NCI-H1417 treated with DMSO at 0.1 percent for 48 hours (cell line): Measurements from ENCODE around the gene BCCIP.

Experiments used
- DNase-seq: peaks from one replicate; lab custom pipeline; 2025; lab: John Stamatoyannopoulos, UW

The BCCIP gene

DNA sequence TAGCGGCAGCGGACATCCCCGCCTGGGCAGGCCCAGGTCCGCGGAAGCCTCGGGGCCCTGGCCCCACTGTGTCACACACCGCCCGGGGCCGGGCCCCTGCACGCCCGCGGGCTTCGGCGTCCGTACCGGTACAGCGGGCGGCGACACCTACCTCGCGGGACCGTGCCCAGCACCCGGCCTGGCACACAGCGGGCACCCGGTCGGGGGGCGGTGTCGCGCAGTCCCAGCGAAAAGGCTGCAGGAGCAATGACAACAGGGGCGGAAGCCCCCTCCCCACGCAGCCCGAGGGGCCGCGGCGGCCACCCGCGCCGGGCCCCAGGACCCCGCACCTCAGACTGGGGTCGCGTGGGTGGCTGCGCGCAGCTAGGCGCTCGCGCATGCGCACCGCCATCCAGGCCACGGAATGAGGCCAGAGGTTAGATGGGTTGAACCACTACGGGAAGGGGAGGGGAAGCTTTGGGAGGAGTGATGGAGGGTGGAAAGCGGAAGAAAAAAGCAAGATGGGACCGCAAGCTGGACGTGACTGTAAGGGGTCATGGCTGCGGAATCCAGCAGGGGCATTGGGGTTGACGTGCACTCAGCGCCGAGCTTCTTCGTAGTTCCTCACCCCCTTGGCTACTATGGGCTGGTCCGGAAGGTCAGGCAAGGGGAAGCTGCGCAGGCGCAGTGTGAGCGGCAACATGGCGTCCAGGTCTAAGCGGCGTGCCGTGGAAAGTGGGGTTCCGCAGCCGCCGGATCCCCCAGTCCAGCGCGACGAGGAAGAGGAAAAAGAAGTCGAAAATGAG lies at the start of gene BCCIP, which contains the start of gene UROS:
Gene BCCIP (plus strand): TSS at position 669 of the 785 bp plus-strand sequence. CDS start 12 bp downstream, at position 681.
Gene UROS (minus strand): TSS at position 381 of the 785 bp plus-strand sequence. CDS start 6,759 bp downstream, outside the sequence.
- DNase-seq, result peak; percentile 45

DNA sequence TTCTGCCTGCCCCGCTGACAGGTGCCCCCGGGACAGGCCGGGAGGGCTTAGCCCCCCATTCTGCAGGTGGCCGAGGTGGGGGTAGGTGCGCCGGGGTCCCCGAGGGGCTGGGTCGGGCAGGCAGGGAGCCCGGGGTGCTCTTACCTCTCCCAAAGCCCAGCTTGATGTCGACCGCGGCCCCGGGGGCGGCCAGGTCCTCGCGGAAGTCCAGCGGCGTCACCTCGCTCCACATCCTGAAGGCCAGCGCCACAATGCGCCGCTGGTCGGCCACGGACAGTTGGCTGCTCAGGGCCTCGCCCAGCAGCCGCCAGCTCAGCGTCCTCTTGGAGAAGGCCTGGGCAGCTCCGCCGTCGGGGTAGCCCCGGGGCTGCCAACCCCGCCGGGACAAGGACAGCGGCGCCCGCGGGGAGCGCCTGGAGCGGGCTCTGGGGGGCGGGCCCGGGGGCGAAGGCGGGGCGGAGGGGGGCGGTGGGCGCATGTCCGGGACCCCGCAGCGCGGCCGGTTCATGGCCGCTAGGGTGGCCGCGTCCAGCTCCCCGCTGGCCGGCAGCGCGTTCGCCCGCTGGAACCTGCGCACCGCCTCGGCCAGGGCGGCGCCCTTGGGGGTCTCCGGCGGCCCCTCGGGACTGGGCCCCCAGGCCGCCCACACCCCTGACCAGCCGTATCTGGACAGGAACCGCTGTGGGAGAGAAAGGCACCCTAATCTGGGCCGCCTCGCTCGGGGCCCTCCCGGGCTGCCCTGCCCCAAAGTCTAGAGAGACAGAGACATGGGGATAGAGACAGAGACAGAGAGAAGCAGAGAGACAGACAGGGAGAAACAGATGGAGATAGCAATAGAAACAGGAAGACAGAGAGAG lies 49.4 kb upstream of the BCCIP start:
- no peak for DNase-seq

DNA sequence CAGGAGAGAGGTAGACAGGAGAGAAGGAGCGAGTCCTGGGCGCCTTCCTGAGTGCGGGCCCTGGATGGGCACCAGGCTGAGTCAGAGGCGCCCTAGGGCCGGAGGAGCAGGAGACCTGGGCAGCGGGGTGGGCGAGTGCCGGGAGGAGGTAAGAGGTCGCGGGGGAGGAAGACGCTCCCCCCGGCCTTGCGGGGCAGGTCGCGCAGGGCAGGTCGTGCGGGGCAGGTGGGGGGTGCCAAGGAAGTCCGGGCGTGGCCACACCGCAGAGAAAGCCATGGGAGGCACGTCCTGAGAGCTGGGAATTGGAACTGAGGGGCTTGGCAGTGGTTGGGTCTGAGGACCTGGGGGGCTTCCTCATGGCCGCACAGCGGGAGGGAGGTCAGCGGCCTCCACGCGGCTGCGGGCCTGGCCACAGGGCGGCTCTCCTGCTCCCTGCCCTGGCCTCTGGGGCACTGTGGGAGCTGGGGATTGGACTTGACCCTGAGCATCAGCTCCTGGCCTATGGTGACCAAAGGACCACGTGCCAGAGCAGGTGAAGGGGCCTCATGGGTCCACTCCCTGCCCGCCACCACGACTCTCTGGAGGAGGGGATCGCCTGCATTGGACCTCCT lies 48.7 kb upstream of the BCCIP start:
- no peak for DNase-seq

DNA sequence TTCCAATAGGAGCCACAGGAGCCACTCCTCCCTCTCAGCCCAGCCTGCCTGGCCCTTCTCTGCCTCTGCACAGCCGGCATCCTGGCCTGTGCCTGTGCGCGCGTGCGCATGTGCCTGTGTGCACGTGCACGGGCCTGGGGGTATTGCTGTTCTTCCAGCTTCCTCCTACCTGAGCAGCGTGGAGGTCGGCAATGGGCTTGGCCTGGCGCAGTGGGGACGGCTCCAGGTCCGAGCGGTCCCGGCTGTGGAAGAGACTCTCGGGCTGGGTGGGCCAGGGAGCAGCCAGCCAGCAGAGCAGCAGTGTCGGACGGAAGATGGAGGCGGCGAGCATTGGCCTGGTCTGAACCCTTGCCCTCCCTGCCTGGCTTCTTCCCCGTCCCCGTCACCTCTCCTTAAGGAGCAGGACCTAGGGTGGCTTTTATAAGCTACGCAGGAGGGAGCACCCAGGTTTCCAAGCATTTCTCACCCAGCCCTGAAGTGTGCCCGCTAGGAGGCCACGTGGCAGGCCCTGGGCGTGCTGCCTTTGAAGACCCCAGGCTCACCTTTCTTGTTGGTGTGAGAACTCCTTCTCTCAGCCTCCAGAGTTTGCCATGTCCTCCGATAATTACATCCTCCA lies 47.7 kb upstream of the BCCIP start, which contains the start of gene MMP21:
Gene MMP21 (minus strand): TSS at position 331 of the 616 bp plus-strand sequence. CDS start 0 bp downstream, at position 331.
- no peak for DNase-seq

DNA sequence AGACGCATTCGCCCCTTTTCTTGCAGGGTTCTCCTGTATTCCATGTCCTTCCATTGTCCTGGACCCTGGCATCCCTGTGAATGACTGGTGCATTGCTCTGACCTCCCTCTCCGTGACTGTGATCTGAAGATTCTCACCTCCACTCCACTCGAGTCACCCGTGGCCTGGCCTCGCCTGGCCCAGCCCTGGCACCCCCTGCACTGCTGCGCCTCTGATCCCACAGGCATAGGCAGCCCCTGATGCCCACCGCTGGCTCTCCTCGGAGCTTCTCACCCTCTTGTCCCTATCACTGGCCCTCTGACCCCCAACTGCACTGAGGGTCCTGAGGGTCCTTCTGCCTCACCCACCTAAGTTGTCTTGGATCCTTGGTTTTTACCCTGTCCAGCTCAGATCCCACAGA lies 45.5 kb upstream of the BCCIP start:
- no peak for DNase-seq

DNA sequence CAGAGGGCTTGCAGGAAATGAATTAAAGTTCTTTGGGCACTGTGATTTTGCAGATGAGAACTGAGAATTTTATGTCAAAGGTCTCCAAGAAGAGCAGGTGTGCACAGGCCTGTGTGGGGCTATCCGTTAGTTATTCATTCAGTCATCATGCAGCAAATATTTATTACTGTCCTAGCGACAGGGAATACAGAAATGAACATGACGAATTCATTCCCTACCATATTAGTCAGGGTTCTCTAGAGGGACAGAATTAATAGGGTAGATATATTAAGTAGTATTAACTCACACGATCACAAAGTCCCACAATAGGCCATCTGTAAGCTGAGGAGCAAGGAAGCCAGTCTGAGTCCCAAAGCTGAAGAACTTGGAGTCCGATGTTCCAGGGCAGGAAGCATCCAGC lies 44.8 kb upstream of the BCCIP start:
- DNase-seq, result no peak

DNA sequence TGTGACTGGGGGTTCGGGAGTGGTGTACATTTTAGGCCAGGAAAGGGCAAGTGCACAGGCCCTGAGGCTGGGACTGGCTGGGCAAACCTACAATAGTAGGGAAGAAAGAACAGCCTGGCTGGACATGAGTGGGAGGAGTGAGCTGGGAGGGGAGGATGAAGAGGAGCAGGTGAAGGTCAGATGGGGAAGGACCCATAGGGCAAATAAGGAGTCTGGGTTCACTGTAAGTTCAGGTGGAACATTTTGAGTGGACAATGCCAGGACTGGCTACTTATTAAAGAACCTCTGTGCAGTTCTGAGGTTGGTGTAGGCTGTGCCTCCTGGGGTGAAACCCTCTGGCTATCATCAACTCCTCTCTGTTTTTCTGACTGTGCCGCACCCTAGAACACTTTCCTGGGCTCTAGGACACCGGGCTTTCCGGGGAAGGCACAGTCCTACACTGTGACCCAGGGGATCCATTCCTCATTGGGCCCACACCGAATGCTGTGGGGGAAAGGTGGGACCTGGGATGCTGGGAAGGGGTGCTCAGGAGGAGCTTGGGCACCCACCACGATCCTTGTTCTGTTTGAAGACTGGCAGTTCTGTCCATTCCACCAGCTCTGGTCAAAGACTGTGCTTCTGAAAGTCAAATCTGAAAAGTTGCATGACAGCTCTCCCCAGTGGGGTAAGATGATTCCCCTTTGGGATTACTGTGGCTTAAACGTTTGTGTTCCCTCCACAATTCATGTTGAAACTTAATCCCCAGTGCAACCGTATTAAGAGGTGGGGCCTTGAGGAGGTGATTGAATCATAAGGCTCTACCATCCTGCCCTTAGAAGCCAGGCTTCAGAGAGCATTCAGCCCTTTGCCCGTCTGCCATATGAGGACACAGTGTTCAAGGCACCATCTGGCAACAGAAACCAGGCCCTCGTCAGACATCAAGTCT lies 43.7 kb upstream of the BCCIP start:
- no peak for DNase-seq

DNA sequence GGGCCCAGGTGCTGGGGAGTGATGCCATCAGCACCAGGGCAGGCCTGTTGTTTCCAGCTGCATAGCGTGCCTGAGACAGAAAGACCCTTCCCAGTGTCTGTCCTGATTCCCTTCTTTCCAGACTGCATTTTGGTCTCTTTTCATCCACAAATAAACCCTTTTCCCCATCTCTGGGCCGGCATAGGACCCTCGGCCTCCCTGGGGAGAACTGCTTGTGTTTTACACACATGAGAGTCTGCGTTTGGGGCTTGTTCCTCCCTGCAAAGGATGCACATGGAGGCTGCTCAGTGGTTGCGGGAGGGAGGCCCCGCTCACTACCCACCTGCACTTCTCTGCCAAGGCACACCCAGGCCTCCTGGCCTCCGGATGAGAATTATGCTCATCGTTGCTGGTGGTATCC lies 42.0 kb upstream of the BCCIP start:
- DNase-seq, result no peak

DNA sequence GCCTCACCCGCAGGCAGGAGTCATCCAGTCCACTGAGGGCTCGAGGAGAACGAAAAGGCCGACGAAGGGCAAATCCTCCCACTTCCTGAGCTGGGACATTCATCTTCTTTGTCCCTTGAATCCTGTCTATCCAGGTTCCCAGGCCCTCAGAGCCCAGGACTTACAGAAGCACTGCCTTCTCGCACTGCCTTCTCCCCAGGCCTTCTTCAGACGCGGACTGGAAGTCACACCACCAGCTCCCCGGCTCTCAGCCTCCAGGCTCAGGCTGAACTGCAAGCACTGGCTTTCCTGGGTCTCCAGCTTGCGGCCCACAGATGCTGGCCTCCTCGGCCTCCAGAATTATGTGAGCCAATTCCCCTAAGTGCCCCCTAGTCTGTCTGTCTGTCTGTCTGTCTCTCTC lies 41.3 kb upstream of the BCCIP start:
- DNase-seq, result no peak

DNA sequence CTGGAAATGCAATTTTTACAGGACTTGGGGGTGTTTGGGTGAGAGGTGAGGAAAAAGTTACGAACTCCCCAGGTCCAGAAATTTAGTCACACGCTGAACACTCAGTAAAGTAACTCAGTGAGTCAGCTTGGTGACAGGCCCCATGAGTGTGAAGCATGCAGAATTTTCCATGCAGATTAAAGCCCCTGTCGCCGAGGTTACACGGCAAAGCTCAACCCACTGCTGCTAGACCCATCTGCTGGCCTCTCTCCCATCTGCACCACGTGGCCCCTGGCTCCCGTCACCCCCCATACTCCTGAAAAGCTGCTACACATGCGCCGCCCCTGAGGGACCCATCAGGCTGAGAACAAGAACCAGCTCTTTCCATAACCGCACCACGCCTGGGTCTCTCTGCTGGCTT lies 40.7 kb upstream of the BCCIP start:
- DNase-seq, result no peak

DNA sequence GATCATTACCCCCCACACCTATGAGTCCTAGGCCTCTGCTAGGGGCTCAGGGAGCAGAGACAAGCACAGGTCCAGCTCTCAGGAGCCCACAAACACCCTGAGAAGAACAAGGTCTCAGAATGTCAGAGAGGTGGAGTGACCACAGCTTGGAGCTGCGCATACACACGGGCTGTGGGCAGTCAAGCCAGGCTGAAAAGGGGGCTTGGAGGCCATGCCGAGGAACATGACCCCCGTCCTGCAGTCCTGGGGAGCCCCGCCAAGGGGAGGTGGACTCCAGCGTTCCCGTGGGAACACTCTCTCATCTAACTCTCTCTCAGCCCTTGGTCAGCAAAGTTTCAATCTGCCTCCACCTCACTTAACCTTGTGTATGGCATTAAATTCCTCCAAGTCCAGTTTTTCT lies 39.9 kb upstream of the BCCIP start:
- no peak for DNase-seq

DNA sequence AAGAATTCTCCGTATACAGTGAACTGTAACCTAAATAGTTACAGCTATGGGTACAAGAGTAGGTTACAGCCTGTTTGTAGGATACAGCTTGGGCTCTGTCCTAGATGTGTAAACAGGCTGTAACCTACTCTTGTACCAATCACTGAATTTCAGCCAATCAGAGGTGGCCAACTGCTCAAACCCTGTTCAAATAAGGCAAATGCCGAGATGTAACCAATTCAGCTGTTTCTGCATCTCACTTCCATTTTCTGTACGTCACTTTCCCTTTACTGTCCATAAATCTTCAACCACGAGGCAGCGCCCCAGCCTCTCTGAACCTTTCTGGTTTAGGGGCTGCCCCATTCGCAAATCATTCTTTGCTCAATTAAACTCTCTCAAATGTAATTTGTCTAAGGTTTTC lies 39.4 kb upstream of the BCCIP start:
- no peak for DNase-seq

DNA sequence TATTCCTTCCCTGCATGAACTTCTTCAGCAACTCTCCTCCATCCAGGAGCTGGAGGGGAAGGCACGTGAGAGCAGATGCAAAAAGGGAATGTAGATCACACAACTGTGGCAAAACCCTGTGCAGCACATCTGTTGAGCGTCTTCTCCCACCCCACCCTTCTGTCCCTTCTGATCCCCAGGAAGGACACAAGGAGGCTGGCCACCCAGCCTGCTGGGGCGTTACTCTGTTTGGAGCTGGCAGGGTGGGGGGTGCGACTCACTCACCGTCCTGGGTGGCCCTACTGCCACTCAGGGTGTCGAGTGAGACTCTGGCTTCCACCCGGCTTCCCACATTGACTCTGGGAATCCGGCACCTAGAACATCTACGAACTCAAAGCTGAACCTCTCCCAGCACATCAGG lies 37.6 kb upstream of the BCCIP start:
- no peak for DNase-seq

DNA sequence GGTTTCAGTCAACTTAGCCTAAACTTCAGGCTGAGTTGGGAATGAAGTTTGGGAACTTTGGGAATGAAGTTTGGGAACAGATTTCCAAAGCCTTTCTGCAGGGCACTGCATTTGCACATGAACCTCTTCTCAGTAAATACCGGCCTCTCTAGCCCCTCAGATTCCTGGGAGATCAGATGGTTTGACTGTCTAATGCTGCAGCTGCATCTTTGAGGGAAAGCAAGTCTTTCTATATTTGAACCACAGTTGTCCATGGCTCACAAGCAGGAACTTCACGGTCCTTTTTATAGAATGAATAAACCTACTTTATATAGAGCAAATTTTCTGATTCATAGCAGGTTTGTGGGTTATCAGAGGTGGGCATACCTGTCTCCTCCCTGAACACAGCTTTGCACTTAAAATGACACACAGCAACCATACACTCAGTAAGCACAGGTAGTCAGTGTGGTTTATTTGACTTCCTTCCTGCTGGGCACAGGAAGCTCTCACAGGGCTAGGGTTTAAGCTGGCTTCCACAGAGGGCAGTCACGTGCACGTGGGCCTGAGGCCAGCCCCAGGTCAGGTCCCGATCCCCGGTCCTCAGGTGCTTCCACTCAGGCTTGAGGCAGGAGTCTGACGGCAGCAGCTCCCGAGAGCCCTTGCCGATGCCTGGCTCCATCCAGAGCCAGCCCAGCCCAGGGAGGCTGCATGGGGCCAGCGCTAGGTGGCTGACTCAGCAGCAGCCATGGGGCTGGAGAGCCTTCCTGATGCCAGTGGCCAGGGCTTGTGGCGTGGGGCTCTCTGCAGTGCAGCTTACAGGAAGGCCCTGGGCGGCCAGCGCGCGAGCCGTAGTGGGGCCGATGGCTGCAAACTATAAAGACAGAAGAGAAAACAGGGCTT lies 35.0 kb upstream of the BCCIP start:
- no peak for DNase-seq

DNA sequence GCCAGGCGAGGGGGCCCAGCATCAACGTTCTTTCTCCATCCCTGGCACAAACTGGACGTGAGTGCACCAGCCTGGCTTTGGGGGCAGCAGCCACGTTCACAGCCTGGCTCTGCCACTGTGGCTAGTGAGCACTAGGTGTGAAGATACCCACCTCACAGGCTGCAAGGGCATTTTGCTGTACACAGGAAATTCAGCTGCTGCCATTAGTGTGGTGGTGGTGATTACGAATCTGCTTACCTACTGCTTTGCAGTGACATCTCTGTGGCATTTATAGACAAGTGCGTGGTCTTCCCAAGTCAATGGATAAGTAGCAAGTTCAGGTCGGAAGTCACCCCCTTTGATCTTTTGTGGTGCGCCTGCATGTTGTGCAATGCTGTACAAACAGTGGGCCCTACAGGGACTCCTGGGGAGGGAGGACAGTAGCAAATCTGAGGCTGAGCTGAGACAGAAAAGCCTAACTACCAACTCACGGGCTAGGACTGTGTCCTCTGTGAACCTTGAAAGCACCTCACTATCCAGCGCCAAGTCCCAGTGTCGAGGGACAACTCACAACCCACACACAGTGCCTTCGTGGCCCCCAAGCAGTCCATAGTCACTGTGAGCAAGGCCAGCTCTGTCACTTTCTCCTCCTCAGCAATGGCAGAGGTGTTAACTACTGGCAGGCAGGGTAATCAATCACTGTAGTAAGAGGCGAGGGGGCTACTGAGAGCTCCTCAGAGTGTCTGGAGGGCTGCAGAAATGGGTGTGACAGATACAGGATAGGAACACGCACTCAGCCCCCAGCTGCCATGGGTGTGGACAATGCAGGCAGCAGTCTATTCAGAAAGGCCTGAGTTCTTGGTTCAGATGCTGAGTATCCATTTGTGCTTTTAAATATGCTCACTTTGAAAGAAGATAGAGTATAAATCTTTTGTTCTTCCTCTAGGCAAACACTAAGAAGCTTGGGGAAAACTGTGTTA lies 30.7 kb upstream of the BCCIP start:
- DNase-seq, result no peak

DNA sequence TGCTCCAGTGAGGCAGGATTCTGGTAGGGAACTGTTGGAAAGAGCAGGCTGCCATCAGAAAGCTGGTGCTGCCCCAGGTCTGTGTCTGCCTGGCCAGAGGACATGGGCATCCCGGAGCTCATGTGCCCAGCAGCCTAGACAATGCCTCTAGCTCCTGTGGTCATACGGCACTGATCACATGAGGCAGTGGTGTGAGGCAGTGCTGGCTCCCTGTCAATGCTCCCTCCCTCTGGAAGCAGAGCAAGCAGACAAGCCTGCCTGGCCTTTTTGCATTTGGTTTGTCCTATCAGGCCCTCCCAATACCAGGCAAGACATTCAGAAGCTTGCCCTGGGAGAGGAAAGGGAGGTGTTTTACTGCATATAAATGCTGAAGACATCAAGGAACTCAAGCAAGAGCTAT lies 28.2 kb upstream of the BCCIP start:
- no peak for DNase-seq

DNA sequence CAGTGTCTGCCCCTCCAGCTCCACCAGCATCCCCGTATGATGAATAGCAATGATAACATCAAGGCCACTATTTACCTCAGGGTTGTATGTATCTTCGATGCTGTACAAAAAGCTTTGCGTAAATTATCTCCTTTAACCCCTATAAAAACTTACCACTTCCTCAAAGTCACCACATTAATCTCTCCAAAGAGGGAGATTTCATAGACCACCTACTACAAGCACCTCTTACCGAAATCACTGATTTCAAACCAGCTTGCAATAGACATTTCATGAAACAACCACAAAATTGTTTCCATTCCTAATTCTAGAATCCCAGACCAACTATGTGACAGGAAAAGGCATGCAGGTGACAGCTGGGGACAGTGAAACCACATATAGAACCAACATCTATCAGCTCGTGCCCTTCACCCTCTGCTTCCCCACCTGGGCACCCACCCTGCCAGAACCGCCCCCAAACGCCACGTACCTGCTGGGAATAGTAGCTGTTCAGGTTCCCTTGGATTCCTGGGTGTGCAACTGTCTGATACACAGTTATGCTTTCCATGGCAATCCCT lies 27.6 kb upstream of the BCCIP start:
- DNase-seq, result no peak

DNA sequence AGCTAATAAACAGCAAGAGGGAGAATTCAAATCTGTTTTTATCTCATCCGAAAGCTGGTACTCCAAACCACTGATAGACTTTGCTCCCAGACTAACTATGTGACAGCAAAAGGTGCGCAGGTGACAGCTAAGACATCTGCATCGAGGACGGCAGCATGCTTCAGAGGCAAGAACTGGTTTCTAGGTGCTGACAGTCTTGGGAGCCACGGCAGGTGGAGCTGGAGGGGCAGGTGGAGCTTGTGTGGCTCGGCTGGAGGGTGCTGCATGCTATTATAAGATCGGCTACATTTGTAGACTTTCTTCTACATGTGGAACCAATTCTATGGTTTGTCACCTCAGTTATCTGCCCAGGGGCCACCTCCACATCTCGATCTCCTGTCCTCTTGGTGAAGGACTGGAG lies 25.9 kb upstream of the BCCIP start:
- DNase-seq, result no peak
